HG03469 (cell line): ENCODE data around the gene PARPBP.
"Not testable (repeated sequence)": the region's sequence is repeated elsewhere in the genome, so short reads cannot be mapped to it uniquely, and the experiment has no call there.

Experiments used
- ATAC-seq: cut with Tn5 transposase; IDR thresholded peaks from one replicate; pipeline ENCODE4 v1.9.1; 2021; ENCODE audit warnings: mild to moderate bottlenecking, moderate library complexity, moderate number of reproducible peaks; ENCODE audit not compliant: unreplicated experiment

Gene PARPBP

GRCh38 chr12:102240859-102241258 lies 120.9 kb downstream of the PARPBP start:
- ATAC-seq, result not testable (repeated sequence)
